GM18505 (cell line): Measurements from ENCODE around the gene DHRS9.

Experiments used
- ATAC-seq: cut with Tn5 transposase; IDR thresholded peaks from one replicate; pipeline ENCODE4 v1.9.1; 2021; ENCODE audit not compliant: unreplicated experiment
- POLR2A ChIP-seq: IDR thresholded peaks from 4 replicates; pipeline ENCODE4 v1.6.1; 2011; ENCODE audit warnings: borderline replicate concordance; ENCODE audit not compliant: insufficient read depth, insufficient read length; ENCODE audit errors: extremely low read depth

The DHRS9 gene

GRCh38 chr2:169137924-169138323, 68.6 kb downstream of the DHRS9 start:
- no peak for ATAC-seq
- TF ChIP-seq POLR2A: no peak

DNA sequence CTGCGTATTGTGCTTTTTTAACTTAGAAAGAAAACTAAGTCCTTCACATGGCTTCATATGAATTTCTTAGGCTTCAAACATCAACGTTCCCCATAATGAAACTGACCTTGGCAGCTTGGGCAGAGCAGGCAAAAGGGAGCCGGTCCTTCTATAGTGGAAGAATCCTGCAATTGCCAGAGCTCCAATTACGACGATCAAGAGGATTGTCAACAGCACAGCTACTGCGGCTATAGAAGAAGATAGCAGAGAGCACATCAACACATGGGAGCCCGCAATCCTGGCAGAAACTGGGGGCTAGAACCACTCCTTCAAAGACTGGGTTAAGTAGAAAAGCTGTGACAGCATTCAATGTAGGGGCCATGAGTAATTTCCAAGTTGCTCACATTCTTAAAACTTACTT, 69.8 kb downstream of the DHRS9 start:
- no peak for ATAC-seq
- TF ChIP-seq POLR2A: no peak

GRCh38 chr2:169139993-169140767, 70.8 kb downstream of the DHRS9 start:
- TF ChIP-seq POLR2A: no peak
- ATAC-seq: no peak

GRCh38 chr2:169141713-169142352, 72.5 kb downstream of the DHRS9 start:
- no peak for TF ChIP-seq POLR2A
- ATAC-seq: no peak

GRCh38 chr2:169143998-169144397, 74.6 kb downstream of the DHRS9 start:
- TF ChIP-seq POLR2A: no peak
- no peak for ATAC-seq
